GM19043 (cell line): ENCODE data around the gene CEP104.

ENCODE experiments used
- ATAC-seq: cut with Tn5 transposase; IDR thresholded peaks from one replicate; pipeline ENCODE4 v1.9.1; 2021; ENCODE audit warnings: low read depth; ENCODE audit not compliant: unreplicated experiment

The CEP104 gene

GRCh38 chr1:3768811-3769390 lies 88.1 kb downstream of the CEP104 start:
- no peak for ATAC-seq

- no peak for ATAC-seq
Measured at GRCh38 chr1:3767328-3767925, 89.6 kb downstream of the CEP104 start.

- no peak for ATAC-seq
Measured at GRCh38 chr1:3763351-3764125, 93.5 kb downstream of the CEP104 start.

- ATAC-seq, result no peak
Measured at GRCh38 chr1:3762873-3763228, 94.2 kb downstream of the CEP104 start.

GRCh38 chr1:3762151-3762872 lies 94.7 kb downstream of the CEP104 start:
- ATAC-seq, result no peak
